ENCODE measurements around the gene ERI3.

ERI3 gene

GRCh38 chr1:44220755-44221154 lies 134.3 kb downstream of the ERI3 start:
- no peak overlapping the region for H3K27ac ChIP-seq
- no peaks in the 10 kb centered on the region for H3K4me1 ChIP-seq
- no peak overlapping the region for H3K4me2 ChIP-seq (ENCODE audit: low read length)
- H3K27me3 ChIP-seq (ENCODE audit: control insufficient read depth, insufficient read depth, low read length): no peaks in the 10 kb centered on the region
- TF ChIP-seq, protein P1, sequence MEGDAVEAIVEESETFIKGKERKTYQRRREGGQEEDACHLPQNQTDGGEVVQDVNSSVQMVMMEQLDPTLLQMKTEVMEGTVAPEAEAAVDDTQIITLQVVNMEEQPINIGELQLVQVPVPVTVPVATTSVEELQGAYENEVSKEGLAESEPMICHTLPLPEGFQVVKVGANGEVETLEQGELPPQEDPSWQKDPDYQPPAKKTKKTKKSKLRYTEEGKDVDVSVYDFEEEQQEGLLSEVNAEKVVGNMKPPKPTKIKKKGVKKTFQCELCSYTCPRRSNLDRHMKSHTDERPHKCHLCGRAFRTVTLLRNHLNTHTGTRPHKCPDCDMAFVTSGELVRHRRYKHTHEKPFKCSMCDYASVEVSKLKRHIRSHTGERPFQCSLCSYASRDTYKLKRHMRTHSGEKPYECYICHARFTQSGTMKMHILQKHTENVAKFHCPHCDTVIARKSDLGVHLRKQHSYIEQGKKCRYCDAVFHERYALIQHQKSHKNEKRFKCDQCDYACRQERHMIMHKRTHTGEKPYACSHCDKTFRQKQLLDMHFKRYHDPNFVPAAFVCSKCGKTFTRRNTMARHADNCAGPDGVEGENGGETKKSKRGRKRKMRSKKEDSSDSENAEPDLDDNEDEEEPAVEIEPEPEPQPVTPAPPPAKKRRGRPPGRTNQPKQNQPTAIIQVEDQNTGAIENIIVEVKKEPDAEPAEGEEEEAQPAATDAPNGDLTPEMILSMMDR (IDR thresholded peaks at IDR 0.05): no peak
- H3K36me3 ChIP-seq (ENCODE audit: control insufficient read depth, insufficient read depth, low read length): no peaks in the 10 kb centered on the region
- H2AFZ ChIP-seq: no peak overlapping the region
- H3K9ac ChIP-seq: no peak overlapping the region
- no peak overlapping the region for H3K4me3 ChIP-seq (ENCODE audit: low read depth, low read length)
- no peaks in the 10 kb centered on the region for H3K9me3 ChIP-seq (ENCODE audit: control insufficient read depth, low read length)
- no peaks in the 10 kb centered on the region for H3K79me2 ChIP-seq

DNA sequence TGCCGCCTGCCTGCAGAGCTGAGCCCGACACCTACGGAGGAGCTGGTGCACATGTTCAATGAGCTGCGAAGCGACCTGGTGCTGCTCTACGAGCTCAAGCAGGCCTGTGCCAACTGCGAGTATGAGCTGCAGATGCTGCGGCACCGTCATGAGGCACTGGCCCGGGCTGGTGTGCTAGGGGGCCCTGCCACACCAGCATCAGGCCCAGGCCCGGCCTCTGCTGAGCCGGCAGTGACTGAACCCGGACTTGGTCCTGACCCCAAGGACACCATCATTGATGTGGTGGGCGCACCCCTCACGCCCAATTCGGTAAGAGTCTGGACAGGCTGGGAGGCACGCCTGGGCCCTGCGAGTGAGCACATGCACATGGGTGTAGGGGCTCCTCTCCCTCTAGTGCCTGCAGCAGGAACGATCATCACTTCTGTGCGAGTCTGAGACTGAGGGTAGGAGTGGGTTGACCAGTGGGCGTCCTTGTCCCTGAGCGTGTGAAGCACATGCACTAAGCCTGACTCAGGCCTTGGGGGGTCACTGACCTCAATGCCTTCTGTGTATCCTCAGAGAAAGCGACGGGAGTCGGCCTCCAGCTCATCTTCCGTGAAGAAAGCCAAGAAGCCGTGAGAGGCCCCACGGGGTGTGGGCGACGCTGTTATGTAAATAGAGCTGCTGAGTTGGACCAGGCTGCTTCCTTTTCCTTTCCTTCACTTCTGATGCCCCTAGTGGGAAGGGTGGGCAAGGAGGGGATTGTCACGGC lies 134.9 kb downstream of the ERI3 start:
- TF ChIP-seq, protein P1 (IDR thresholded peaks at IDR 0.05): no peak
- Histone ChIP-seq H3K4me1 (no peaks in the 10 kb centered on the region), H2AFZ (no peak overlapping the region), H3K4me2 (ENCODE audit: low read length) (no peak overlapping the region), H3K27me3 (ENCODE audit: control insufficient read depth, insufficient read depth, low read length) (no peaks in the 10 kb centered on the region), H3K9ac (no peak overlapping the region), H3K27ac (no peak overlapping the region), H3K79me2 (no peaks in the 10 kb centered on the region), H3K4me3 (ENCODE audit: low read depth, low read length) (no peak overlapping the region), H3K9me3 (ENCODE audit: control insufficient read depth, low read length) (no peaks in the 10 kb centered on the region), H3K36me3 (ENCODE audit: control insufficient read depth, insufficient read depth, low read length) (no peaks in the 10 kb centered on the region)

DNA sequence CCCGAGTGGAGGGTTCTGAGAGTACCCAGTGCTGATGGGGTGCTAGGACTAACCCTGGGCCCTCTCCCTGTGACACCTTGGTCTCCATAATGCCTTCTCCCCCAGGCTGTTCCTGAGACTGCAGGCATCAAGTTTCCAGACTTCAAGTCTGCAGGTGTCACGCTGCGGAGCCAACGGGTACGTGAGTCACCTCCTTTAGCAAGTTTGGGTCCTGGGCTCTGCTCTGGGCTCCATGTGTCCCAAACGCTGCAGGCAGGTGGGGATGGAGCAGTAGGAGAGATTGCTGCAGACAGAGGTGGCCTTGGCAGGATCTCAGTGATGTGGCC lies 135.8 kb downstream of the ERI3 start:
- Histone ChIP-seq H3K4me1 (no peaks in the 10 kb centered on the region), H3K4me3 (ENCODE audit: low read depth, low read length) (no peak overlapping the region), H3K27me3 (ENCODE audit: control insufficient read depth, insufficient read depth, low read length) (no peaks in the 10 kb centered on the region), H3K27ac (no peak overlapping the region), H2AFZ (no peak overlapping the region), H3K4me2 (ENCODE audit: low read length) (no peak overlapping the region), H3K9ac (no peak overlapping the region), H3K36me3 (ENCODE audit: control insufficient read depth, insufficient read depth, low read length) (no peaks in the 10 kb centered on the region), H3K79me2 (no peaks in the 10 kb centered on the region), H3K9me3 (ENCODE audit: control insufficient read depth, low read length) (no peaks in the 10 kb centered on the region)
- TF ChIP-seq, protein P1 (IDR thresholded peaks at IDR 0.05): no peak

DNA sequence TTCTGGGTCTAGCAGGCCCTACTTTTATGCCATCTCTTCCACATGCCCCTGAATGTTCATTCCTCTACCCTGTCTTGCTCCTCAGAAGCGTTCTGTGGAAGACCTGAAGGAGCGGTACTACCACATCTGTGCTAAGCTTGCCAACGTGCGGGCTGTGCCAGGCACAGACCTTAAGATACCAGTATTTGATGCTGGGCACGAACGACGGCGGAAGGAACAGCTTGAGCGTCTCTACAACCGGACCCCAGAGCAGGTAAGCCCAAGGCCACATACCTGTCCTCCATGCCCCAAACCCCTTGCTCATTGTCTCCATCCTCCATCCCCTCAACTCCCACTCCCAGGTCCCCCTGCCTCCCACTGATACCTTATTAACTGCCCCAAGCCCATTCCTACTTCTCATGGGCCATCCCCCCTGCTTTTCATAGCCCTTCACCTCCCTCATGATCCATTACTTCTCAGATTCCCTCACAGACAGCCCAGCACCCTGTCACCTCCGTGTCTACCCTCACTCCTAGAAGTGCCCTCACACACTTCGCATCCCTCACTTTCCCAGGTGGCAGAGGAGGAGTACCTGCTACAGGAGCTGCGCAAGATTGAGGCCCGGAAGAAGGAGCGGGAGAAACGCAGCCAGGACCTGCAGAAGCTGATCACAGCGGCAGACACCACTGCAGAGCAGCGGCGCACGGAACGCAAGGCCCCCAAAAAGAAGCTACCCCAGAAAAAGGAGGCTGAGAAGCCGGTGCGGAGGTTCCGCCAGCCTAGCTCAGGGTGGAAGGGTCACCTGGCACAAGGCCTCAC lies 136.4 kb downstream of the ERI3 start:
- Histone ChIP-seq H3K36me3 (ENCODE audit: control insufficient read depth, insufficient read depth, low read length) (no peaks in the 10 kb centered on the region), H3K79me2 (no peaks in the 10 kb centered on the region), H3K4me2 (ENCODE audit: low read length) (no peak overlapping the region), H3K9me3 (ENCODE audit: control insufficient read depth, low read length) (no peaks in the 10 kb centered on the region), H2AFZ (no peak overlapping the region), H3K4me3 (ENCODE audit: low read depth, low read length) (no peak overlapping the region), H3K27me3 (ENCODE audit: control insufficient read depth, insufficient read depth, low read length) (no peaks in the 10 kb centered on the region), H3K4me1 (no peaks in the 10 kb centered on the region), H3K9ac (no peak overlapping the region), H3K27ac (no peak overlapping the region)
- TF ChIP-seq, protein P1 (IDR thresholded peaks at IDR 0.05): no peak

Data from parathyroid adenoma (tissue), 2 donors.